GM18508 (cell line): Measurements from ENCODE around the gene TBXT.

Experiments
- ATAC-seq: cut with Tn5 transposase; IDR thresholded peaks from one replicate; pipeline ENCODE4 v1.9.1; 2021; ENCODE audit warnings: moderate number of reproducible peaks; ENCODE audit not compliant: insufficient read depth, unreplicated experiment

Gene TBXT

GRCh38 chr6:166121726-166122125 is 45.9 kb downstream of the TBXT start:
- ATAC-seq: no peak

GRCh38 chr6:166119116-166119911 is 48.3 kb downstream of the TBXT start:
- no peak for ATAC-seq

- ATAC-seq: no peak
Measured at GRCh38 chr6:166115609-166116008, 52.0 kb downstream of the TBXT start.

GRCh38 chr6:166112580-166112979 is 55.1 kb downstream of the TBXT start:
- no peak for ATAC-seq

- ATAC-seq: peak; percentile 38
Measured at GRCh38 chr6:166109608-166110007, 58.0 kb downstream of the TBXT start.
